ENCODE data around the gene SNX6.

DNA sequence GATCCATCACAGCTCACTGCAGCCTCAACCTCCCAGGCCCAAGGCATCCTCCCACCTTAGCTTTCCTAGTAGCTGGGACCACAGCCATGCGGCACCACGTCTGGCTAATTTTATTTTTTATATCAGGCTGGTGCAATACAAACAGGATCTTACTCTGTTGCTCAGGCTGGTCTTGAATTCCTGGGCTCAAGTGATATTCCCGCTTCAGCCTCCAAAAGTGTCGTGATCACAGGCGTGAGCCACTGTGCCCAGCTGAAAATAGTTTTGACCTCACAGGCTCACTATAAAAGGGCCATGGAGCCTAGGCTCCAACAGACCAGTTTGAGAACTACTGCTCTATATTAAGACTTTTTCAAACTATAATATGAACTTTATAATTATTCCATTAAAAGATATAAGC is 37.3 kb downstream of the SNX6 start:
- no peak for TF ChIP-seq TAF1 (IDR thresholded peaks at IDR 0.05; ENCODE audit: low read depth, low read length)
- TF ChIP-seq POLR2AphosphoS5 (IDR thresholded peaks at IDR 0.05; ENCODE audit: low read depth, low read length), result no peak
- no peak for TF ChIP-seq POLR2A (IDR thresholded peaks at IDR 0.05; ENCODE audit: low read depth, low read length)
- no peak for TF ChIP-seq POU2F2 (IDR thresholded peaks at IDR 0.05; ENCODE audit: low read depth, low read length)
- no peak for TF ChIP-seq SPI1 (IDR thresholded peaks at IDR 0.05; ENCODE audit: low read depth, low read length)
